Ovary (tissue), 3 donors: ENCODE data around the gene ASCL5.

Experiments
- POLR2A ChIP-seq: fragments of 450-650 bp; IDR thresholded peaks from one replicate; pipeline ENCODE4 v1.6.1; 2017; ENCODE audit warnings: antibody characterized with exemption, mild to moderate bottlenecking, moderate library complexity
- TF ChIP-seq, protein P1 (sequence below), 3 donors: fragments of 450-650 bp in 2 of 3; fragments of 200-600 bp in 1 of 3; IDR thresholded peaks; one replicate each; pipeline versions ENCODE4 v1.5.1 to v1.8.0; 2016 to 2022; ENCODE audit warnings: antibody characterized with exemption in 3 of 3, mild to moderate bottlenecking in 1 of 3
- donor health status: DM: no; HTN: no; CAD: no.

GRCh38 chr1:201111672-201112071, 15.3 kb downstream of the ASCL5 start:
- TF ChIP-seq, protein P1, sequence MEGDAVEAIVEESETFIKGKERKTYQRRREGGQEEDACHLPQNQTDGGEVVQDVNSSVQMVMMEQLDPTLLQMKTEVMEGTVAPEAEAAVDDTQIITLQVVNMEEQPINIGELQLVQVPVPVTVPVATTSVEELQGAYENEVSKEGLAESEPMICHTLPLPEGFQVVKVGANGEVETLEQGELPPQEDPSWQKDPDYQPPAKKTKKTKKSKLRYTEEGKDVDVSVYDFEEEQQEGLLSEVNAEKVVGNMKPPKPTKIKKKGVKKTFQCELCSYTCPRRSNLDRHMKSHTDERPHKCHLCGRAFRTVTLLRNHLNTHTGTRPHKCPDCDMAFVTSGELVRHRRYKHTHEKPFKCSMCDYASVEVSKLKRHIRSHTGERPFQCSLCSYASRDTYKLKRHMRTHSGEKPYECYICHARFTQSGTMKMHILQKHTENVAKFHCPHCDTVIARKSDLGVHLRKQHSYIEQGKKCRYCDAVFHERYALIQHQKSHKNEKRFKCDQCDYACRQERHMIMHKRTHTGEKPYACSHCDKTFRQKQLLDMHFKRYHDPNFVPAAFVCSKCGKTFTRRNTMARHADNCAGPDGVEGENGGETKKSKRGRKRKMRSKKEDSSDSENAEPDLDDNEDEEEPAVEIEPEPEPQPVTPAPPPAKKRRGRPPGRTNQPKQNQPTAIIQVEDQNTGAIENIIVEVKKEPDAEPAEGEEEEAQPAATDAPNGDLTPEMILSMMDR (IDR thresholded peaks at IDR 0.05), result no peak
- TF ChIP-seq POLR2A, result no peak
